HG03066 (cell line): Measurements from ENCODE around the gene RRAGA.
"Not testable (repeated sequence)": the region's sequence is repeated elsewhere in the genome, so short reads cannot be mapped to it uniquely, and the experiment has no call there.

Source experiments
- ATAC-seq: cut with Tn5 transposase; IDR thresholded peaks from one replicate; pipeline ENCODE4 v1.9.1; 2021; ENCODE audit warnings: low read depth; ENCODE audit not compliant: unreplicated experiment

RRAGA gene

DNA sequence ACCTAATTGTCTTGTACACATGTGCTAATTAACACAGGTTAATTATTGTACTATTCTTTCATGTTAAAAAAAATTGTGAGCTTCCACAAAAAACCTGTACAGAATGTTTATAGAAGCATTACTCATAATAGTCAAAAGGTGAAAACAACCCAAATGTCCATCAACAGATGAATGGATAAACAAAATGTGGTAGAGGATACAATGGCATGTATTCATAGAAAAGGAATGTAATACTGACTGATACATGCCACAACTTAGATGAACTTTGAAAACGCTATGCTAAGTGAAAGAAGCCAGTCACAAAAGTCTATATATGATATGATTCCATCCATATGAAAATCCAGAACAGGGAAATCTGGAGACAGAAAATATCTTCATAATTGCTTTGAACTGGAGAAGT lies 25.6 kb downstream of the RRAGA start:
- no peak for ATAC-seq

DNA sequence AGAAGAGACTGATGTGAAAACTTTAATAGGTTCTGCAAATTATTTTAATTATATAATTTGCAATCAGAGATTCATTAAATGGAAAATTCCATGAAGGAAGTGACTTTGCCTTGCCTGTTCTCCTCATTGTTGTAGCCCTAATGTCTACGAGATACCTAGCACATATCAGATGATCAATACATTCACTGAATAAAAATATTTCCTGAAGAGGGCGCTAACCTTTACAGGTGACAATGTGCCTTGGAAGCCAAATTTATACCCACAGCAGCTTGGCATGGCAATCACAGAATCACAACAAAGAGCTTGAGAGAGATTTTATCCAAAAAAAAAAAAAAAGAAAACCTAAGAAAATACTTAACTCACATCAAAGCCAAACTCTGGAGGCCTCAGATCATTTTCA lies 36.1 kb downstream of the RRAGA start:
- no peak for ATAC-seq

DNA sequence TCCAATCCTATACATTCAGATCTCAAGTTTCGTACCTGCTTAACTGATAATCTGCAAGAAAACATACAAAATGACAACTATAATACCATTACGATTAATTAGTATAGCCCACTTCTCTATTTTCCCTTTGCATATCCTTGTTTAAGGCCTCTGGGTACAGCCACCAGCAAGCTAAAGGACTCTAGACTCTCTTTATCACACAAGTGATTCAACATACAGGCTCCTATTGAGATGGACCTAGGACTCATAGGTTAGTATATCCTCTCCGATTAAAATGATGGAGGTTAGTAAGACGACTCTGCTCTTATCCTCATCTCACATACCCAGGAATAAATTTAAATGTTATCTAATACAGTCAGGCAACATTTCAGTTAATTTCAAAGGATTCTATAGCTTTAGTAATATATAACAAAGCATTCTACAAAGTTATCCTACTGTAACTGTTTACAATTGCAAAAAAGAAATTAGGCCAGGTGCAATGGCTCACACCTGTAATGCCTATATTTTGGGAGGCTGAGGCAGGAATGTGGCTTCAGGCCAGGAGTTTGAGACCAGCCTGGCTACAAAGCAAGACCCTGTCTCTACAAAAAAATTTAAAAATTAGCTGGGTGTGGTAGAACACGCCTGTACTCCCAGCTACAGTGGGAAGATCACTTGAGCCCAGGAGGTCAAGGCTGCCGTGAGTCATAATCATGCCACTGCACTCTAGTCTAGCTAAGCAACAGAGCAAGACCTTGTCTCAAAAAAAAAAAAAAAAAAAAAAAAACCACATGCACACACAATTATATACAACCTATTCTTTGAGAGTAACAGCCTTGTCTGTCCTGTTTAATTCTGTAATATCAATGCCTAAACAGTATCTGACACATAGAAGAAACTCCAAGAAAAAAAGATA lies 38.1 kb downstream of the RRAGA start:
- no peak for ATAC-seq

DNA sequence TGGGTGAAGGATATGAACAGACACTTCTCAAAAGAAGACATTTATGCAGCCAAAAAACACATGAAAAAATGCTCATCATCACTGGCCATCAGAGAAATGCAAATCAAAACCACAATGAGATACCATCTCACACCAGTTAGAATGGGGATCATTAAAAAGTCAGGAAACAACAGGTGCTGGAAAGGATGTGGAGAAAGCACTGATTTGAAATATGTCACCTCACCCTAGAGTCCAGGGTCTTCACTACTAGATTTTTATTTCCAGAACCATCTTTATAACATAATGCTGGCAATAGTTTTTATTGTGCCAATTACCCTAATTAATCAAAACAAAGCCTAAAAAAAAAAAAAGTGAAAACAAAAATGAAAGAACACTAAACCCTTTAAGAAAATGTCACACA lies 48.2 kb downstream of the RRAGA start:
- not testable (repeated sequence) for ATAC-seq
